Right atrium auricular region (tissue), 2 donors: ENCODE data around the gene LMNA. TPM values are rescaled to one million over a fixed set of nuclear protein-coding genes. Genes with fewer than 3 reads are reported as not detected.
"Not testable (repeated sequence)": the region's sequence is repeated elsewhere in the genome, so short reads cannot be mapped to it uniquely, and the experiment has no call there.

ENCODE experiments used
- DNase-seq: peaks from one replicate; pipeline ENCODE4 v3.0.0-alpha.2; 2019; ENCODE audit warnings: low spot score
- H3K27ac ChIP-seq, 2 donors: fragments of 200-600 bp; sonication (generic); 1 replicate in 1 of 2; 2 replicates in 1 of 2; pipeline ENCODE4 v1.5.1; 2016 to 2019
- H3K27me3 ChIP-seq, 2 donors: fragments of 200-600 bp; sonication (generic); one replicate each; pipeline versions ENCODE4 v1.5.1 to v1.6.0; 2017 to 2019
- H3K36me3 ChIP-seq: fragments of 200-600 bp; sonication (generic); one replicate; pipeline ENCODE4 v1.5.1; 2016
- H3K4me1 ChIP-seq, 2 donors: fragments of 200-600 bp; sonication (generic); one replicate each; pipeline versions ENCODE4 v1.5.1 to v1.6.0; 2017 to 2019
- H3K4me3 ChIP-seq, 2 donors: fragments of 200-600 bp; sonication (generic); 1 replicate in 1 of 2; 2 replicates in 1 of 2; pipeline ENCODE4 v1.5.1; 2017 to 2019; ENCODE audit warnings: mild to moderate bottlenecking in 1 of 2, moderate library complexity in 1 of 2
- H3K9me3 ChIP-seq, 2 donors: fragments of 200-600 bp; sonication (generic); one replicate each; pipeline ENCODE4 v1.5.1; 2019
- CTCF ChIP-seq, 2 donors: fragments of 200-600 bp; sonication (generic); IDR thresholded peaks; one replicate each; pipeline ENCODE4 v1.5.1; 2019; ENCODE audit warnings: antibody characterized with exemption in 2 of 2
- total RNA-seq, 2 donors: library from RNA; depleted of rRNA; stranded (reverse); fragments of >200 nt; gene quantifications; one replicate each; pipeline ENCODE4 v1.1.0, GENCODE V29; 2016

The LMNA gene
- total RNA-seq, 2 donors from 2014 or later = 258 to 273 TPM

- Histone ChIP-seq H3K4me3 (peak overlapping the region in 1 of 2 donors; percentile 89), H3K36me3 (peaks cover 5% of the 10 kb centered on the region), H3K27ac (peak overlapping the region; percentile 97 to 100), H3K4me1 (peaks cover 0 to 84% of the 10 kb centered on the region in 2 donors), H3K27me3 (no peaks in the 10 kb centered on the region), H3K9me3 (no peaks in the 10 kb centered on the region)
- no peak for TF ChIP-seq CTCF (IDR thresholded peaks at IDR 0.05)
- DNase-seq = peak; percentile 80
Measured at GRCh38 chr1:156119503-156120209, 5.1 kb downstream of the LMNA start.

GRCh38 chr1:156120318-156120717 is 5.8 kb downstream of the LMNA start:
- Histone ChIP-seq H3K36me3 (no peaks in the 10 kb centered on the region), H3K27me3 (no peaks in the 10 kb centered on the region), H3K4me3 (peak overlapping the region in 1 of 2 donors; percentile 89), H3K4me1 (peaks cover 0 to 90% of the 10 kb centered on the region in 2 donors), H3K9me3 (no peaks in the 10 kb centered on the region), H3K27ac (peak overlapping the region; percentile 97 to 100)
- no peak for TF ChIP-seq CTCF (IDR thresholded peaks at IDR 0.05)
- no peak for DNase-seq

GRCh38 chr1:156121005-156121404 is 6.5 kb downstream of the LMNA start:
- not testable (repeated sequence) for H3K36me3 ChIP-seq, H3K27me3 ChIP-seq, H3K9me3 ChIP-seq, DNase-seq
- peaks cover 0 to 97% of the 10 kb centered on the region in 2 donors for H3K4me1 ChIP-seq
- peak overlapping the region; percentile 97 to 100 for H3K27ac ChIP-seq
- H3K4me3 ChIP-seq = peak overlapping the region in 1 of 2 donors; percentile 89

- no peak for DNase-seq
- no peak for TF ChIP-seq CTCF (IDR thresholded peaks at IDR 0.05)
- peak overlapping the region; percentile 27 to 41 for H3K4me3 ChIP-seq
- H3K4me1 ChIP-seq = peaks cover 0 to 100% of the 10 kb centered on the region in 2 donors
- no peaks in the 10 kb centered on the region for H3K9me3 ChIP-seq
- H3K36me3 ChIP-seq = no peaks in the 10 kb centered on the region
- H3K27ac ChIP-seq = peak overlapping the region; percentile 97 to 100
- H3K27me3 ChIP-seq = no peaks in the 10 kb centered on the region
Measured at GRCh38 chr1:156121457-156121856, 6.9 kb downstream of the LMNA start.

GRCh38 chr1:156122086-156122485 is 7.6 kb downstream of the LMNA start:
- no peak for TF ChIP-seq CTCF (IDR thresholded peaks at IDR 0.05)
- no peak for DNase-seq
- peak overlapping the region; percentile 27 to 41 for H3K4me3 ChIP-seq
- peak overlapping the region; percentile 97 to 100 for H3K27ac ChIP-seq
- H3K27me3 ChIP-seq = no peaks in the 10 kb centered on the region
- no peaks in the 10 kb centered on the region for H3K9me3 ChIP-seq
- no peaks in the 10 kb centered on the region for H3K36me3 ChIP-seq
- H3K4me1 ChIP-seq = peaks cover 0 to 100% of the 10 kb centered on the region in 2 donors

GRCh38 chr1:156122519-156123355 is 8.2 kb downstream of the LMNA start:
- Histone ChIP-seq H3K27me3 (no peaks in the 10 kb centered on the region), H3K4me3 (peak overlapping the region; percentile 27 to 41), H3K36me3 (no peaks in the 10 kb centered on the region), H3K4me1 (peaks cover 0 to 100% of the 10 kb centered on the region in 2 donors), H3K27ac (peak overlapping the region; percentile 97 to 100), H3K9me3 (no peaks in the 10 kb centered on the region)
- TF ChIP-seq CTCF (IDR thresholded peaks at IDR 0.05) = no peak
- peak; percentile 94 for DNase-seq
